Measurements from ENCODE around the gene CACNA1H.
"Not testable (repeated sequence)": the region's sequence is repeated elsewhere in the genome, so short reads cannot be mapped to it uniquely, and the experiment has no call there.

Gene CACNA1H

GRCh38 chr16:1182950-1183907 lies 30.3 kb downstream of the CACNA1H start:
- no peak for TF ChIP-seq CTCF (IDR thresholded peaks at IDR 0.05; ENCODE audit: low read depth, low read length, missing control alignments)
- no peak for DNase-seq (ENCODE audit: low read depth)

DNA sequence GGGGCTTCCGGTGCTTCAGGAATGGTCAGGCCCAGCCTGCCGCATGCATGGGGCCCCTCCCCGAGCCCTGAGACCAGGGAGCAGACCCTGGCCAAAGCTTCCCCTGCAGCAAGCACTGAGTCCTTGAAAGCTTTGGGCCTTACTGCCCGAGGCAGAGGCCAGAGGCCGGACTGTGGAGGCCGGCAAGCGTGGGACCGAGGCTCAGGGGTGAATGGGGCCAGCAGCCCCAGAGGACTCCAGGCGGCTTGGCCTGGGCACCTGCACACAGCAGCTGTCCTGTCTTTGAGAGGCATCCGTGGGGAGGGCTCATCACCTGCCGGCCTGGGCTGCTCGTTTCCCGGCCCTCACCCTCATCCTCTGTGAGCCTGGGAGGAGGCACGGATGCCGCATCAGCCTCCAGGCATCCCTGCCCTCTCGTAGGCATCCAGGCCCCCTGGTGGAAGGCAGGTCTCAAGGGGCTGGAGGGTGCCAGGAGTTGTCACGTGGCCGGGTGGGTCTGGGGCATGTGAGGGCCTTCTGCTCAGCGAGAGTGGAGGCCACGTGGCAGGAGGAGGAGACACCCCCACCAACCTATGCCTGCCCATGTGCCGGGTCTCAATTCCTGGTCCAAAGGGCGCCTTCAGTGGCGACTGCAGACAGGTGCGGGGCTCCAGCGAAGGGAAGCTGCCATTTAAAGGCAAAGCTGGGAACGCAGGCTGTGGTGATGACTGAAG lies 31.4 kb downstream of the CACNA1H start:
- DNase-seq (ENCODE audit: low read depth): no peak
- no peak overlapping the region for H3K4me3 ChIP-seq (ENCODE audit: low read depth, low read length)
- no peak for TF ChIP-seq CTCF (IDR thresholded peaks at IDR 0.05; ENCODE audit: low read depth, low read length, missing control alignments)

More at GRCh38 chr16:1182950-1183907, 30.3 kb downstream of the CACNA1H start:
- no peak overlapping the region for H3K4me3 ChIP-seq (ENCODE audit: low read depth, low read length)

GRCh38 chr16:1184980-1185379 lies 32.1 kb downstream of the CACNA1H start:
- no peak for DNase-seq (ENCODE audit: low read depth)
- H3K4me3 ChIP-seq (ENCODE audit: low read depth, low read length): no peak overlapping the region
- no peak for TF ChIP-seq CTCF (IDR thresholded peaks at IDR 0.05; ENCODE audit: low read depth, low read length, missing control alignments)

DNA sequence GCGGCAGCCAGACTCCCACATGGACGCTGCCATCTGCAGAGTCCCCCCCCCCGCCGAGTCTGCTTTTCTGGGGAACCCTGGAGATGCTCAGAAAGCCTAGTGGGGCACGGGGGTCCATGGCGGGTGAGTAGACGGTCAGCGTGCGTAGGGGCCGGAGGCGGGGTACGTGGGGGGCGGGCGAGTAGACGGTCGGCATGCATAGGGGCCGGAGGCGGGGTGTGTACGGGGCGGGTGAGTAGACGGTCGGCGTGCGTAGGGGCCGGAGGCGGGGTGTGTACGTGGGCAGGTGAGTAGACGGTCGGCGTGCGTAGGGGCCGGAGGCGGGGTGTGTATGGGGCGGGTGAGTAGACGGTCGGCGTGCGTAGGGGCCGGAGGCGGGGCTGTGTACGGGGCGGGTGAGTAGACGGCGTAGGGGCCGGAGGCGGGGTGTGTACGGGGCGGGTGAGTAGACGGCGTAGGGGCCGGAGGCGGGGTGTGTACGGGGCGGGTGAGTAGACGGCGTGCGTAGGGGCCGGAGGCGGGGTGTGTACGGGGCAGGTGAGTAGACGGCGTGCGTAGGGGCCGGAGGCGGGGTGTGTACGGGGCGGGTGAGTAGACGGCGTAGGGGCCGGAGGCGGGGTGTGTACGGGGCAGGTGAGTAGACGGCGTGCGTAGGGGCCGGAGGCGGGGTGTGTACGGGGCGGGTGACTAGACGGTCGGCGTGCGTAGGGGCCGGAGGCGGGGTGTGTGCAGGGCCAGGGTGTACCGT lies 32.7 kb downstream of the CACNA1H start:
- H3K4me3 ChIP-seq (ENCODE audit: low read depth, low read length); DNase-seq (ENCODE audit: low read depth): not testable (repeated sequence)

DNA sequence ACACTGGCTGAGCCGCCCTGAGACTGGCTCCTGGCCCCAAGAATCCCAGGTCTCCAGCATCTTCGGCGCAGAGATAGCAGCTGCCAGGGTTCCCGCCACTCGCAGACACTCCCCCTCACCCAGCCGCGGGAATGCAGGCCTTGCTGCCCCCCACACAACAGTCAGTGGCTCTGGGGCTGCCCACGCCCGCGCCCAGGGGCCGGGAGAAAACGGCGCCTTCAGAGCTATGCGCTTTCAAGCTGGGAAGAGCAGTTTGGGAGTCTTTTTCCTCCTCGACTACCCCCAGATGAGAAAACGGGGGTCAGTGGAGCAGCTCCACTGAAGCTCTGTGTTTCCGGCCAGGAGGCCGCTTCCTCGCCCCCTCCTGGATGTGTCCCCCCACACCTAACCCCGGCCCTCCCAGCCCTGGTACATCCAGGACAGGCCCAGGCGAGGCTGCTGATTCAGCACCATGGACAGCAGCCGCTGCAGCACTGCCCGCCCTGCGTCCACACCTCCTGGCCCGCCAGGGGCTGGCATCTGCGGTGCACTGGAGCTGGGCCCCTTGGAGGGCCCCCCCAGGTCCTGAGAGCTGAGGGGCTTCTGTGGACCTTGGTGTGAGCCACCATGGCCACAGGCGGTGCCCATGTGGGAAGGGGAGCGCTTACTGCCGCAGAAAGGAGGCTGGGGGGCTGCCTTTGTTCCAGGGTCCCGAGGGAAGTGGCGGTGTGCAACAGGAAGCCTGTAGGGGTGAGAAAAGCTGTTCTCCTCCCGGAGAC lies 35.7 kb downstream of the CACNA1H start:
- no peak overlapping the region for H3K4me3 ChIP-seq (ENCODE audit: low read depth, low read length)
- no peak for DNase-seq (ENCODE audit: low read depth)
- no peak for TF ChIP-seq CTCF (IDR thresholded peaks at IDR 0.05; ENCODE audit: low read depth, low read length, missing control alignments)

GRCh38 chr16:1189455-1189854 lies 36.5 kb downstream of the CACNA1H start:
- no peak for DNase-seq (ENCODE audit: low read depth)
- H3K4me3 ChIP-seq (ENCODE audit: low read depth, low read length): no peak overlapping the region
- no peak for TF ChIP-seq CTCF (IDR thresholded peaks at IDR 0.05; ENCODE audit: low read depth, low read length, missing control alignments)

DNA sequence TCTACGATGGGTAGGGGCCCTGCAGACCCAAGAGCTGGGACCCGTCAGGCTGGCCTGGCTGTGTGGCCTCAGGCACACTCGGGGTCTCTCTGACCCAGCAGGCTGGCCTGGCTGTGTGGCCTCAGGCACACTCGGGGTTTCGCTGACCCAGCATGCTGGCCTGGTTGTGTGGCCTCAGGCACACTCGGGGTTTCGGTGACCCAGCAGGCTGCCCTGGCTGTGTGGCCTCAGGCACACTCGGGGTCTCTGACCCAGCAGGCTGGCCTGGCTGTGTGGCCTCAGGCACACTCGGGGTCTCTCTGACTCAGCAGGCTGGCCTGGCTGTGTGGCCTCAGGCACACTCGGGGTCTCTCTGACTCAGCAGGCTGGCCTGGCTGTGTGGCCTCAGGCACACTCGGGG lies 37.9 kb downstream of the CACNA1H start:
- DNase-seq (ENCODE audit: low read depth); H3K4me3 ChIP-seq (ENCODE audit: low read depth, low read length): not testable (repeated sequence)

Measured in GM12864 (cell line).